ENCODE measurements around the gene TLR7.

TLR7 gene

GRCh38 chrX:12934850-12935249 lies 68.0 kb downstream of the TLR7 start:
- no peak for DNase-seq

- DNase-seq = no peak
These were observed 70.1 kb downstream of the TLR7 start for GRCh38 chrX:12936947-12937346.

All from CD4-positive, alpha-beta T cell treated with Interleukin-4 for 1 hour (primary cell).